ENCODE data around the gene SNX11.
"Not testable (repeated sequence)": the region's sequence is repeated elsewhere in the genome, so short reads cannot be mapped to it uniquely, and the experiment has no call there.

The SNX11 gene
- total RNA-seq = 8.6 to 12.8 (median 9.8) reads per million in 3 donors

GRCh38 chr17:48107137-48108055 is at the start of gene SNX11:
TSS of gene SNX11 (plus strand) at chr17:48107766. CDS start at chr17:48112044, 4,278 bp downstream.
- Histone ChIP-seq H3K27ac (ENCODE audit: insufficient read depth, low read length, poor library complexity, severe bottlenecking) (peak within 1 kb of the TSS; percentile 86), H3K9me3 (ENCODE audit: control insufficient read depth, low read length) (no peaks in the 10 kb centered on the region), H3K27me3 (replicated peaks; ENCODE audit: control insufficient read depth, insufficient read depth, low read length, poor library complexity, severe bottlenecking) (no peaks in the 10 kb centered on the region), H3K36me3 (ENCODE audit: control insufficient read depth, insufficient read depth, low read length) (no peaks in the 10 kb centered on the region), H3K4me3 (ENCODE audit: insufficient read depth, low read depth, low read length, poor library complexity, severe bottlenecking) (peak within 1 kb of the TSS; percentile 81), H3K4me1 (ENCODE audit: control insufficient read depth, insufficient read depth, low read length, poor library complexity, severe bottlenecking) (peaks cover 14% of the 10 kb centered on the region)
- DNase-seq = peak; percentile 91 to 96 (median 93)

GRCh38 chr17:48058393-48059124 is 49.0 kb upstream of the SNX11 start:
- Histone ChIP-seq H3K4me1 (ENCODE audit: control insufficient read depth, insufficient read depth, low read length, poor library complexity, severe bottlenecking) (no peaks in the 10 kb centered on the region), H3K27ac (ENCODE audit: insufficient read depth, low read length, poor library complexity, severe bottlenecking) (no peak overlapping the region), H3K27me3 (replicated peaks; ENCODE audit: control insufficient read depth, insufficient read depth, low read length, poor library complexity, severe bottlenecking) (no peaks in the 10 kb centered on the region), H3K4me3 (ENCODE audit: insufficient read depth, low read depth, low read length, poor library complexity, severe bottlenecking) (no peak overlapping the region), H3K36me3 (ENCODE audit: control insufficient read depth, insufficient read depth, low read length) (peaks cover 76% of the 10 kb centered on the region), H3K9me3 (ENCODE audit: control insufficient read depth, low read length) (no peaks in the 10 kb centered on the region)
- DNase-seq = no peak

- no peaks in the 10 kb centered on the region for H3K27me3 ChIP-seq (replicated peaks; ENCODE audit: control insufficient read depth, insufficient read depth, low read length, poor library complexity, severe bottlenecking)
- no peaks in the 10 kb centered on the region for H3K4me1 ChIP-seq (ENCODE audit: control insufficient read depth, insufficient read depth, low read length, poor library complexity, severe bottlenecking)
- H3K27ac ChIP-seq (ENCODE audit: insufficient read depth, low read length, poor library complexity, severe bottlenecking) = no peak overlapping the region
- H3K4me3 ChIP-seq (ENCODE audit: insufficient read depth, low read depth, low read length, poor library complexity, severe bottlenecking) = no peak overlapping the region
- no peaks in the 10 kb centered on the region for H3K9me3 ChIP-seq (ENCODE audit: control insufficient read depth, low read length)
- DNase-seq = no peak
- peaks cover 79% of the 10 kb centered on the region for H3K36me3 ChIP-seq (ENCODE audit: control insufficient read depth, insufficient read depth, low read length)
Measured at GRCh38 chr17:48059125-48059668, 48.4 kb upstream of the SNX11 start.

- Histone ChIP-seq H3K4me1 (ENCODE audit: control insufficient read depth, insufficient read depth, low read length, poor library complexity, severe bottlenecking) (no peaks in the 10 kb centered on the region), H3K36me3 (ENCODE audit: control insufficient read depth, insufficient read depth, low read length) (peaks cover 84% of the 10 kb centered on the region), H3K4me3 (ENCODE audit: insufficient read depth, low read depth, low read length, poor library complexity, severe bottlenecking) (no peak overlapping the region), H3K27ac (ENCODE audit: insufficient read depth, low read length, poor library complexity, severe bottlenecking) (no peak overlapping the region), H3K9me3 (ENCODE audit: control insufficient read depth, low read length) (no peaks in the 10 kb centered on the region), H3K27me3 (replicated peaks; ENCODE audit: control insufficient read depth, insufficient read depth, low read length, poor library complexity, severe bottlenecking) (no peaks in the 10 kb centered on the region)
- no peak for DNase-seq
Measured at GRCh38 chr17:48060249-48060648, 47.3 kb upstream of the SNX11 start.

GRCh38 chr17:48062273-48062672 is 45.3 kb upstream of the SNX11 start:
- no peaks in the 10 kb centered on the region for H3K27me3 ChIP-seq (replicated peaks; ENCODE audit: control insufficient read depth, insufficient read depth, low read length, poor library complexity, severe bottlenecking)
- no peak for DNase-seq
- peaks cover 64% of the 10 kb centered on the region for H3K36me3 ChIP-seq (ENCODE audit: control insufficient read depth, insufficient read depth, low read length)
- H3K9me3 ChIP-seq (ENCODE audit: control insufficient read depth, low read length) = no peaks in the 10 kb centered on the region
- no peak overlapping the region for H3K27ac ChIP-seq (ENCODE audit: insufficient read depth, low read length, poor library complexity, severe bottlenecking)
- H3K4me1 ChIP-seq (ENCODE audit: control insufficient read depth, insufficient read depth, low read length, poor library complexity, severe bottlenecking) = no peaks in the 10 kb centered on the region
- no peak overlapping the region for H3K4me3 ChIP-seq (ENCODE audit: insufficient read depth, low read depth, low read length, poor library complexity, severe bottlenecking)

GRCh38 chr17:48064638-48065037 is 42.9 kb upstream of the SNX11 start:
- DNase-seq = no peak
- no peaks in the 10 kb centered on the region for H3K4me1 ChIP-seq (ENCODE audit: control insufficient read depth, insufficient read depth, low read length, poor library complexity, severe bottlenecking)
- H3K9me3 ChIP-seq (ENCODE audit: control insufficient read depth, low read length) = no peaks in the 10 kb centered on the region
- H3K36me3 ChIP-seq (ENCODE audit: control insufficient read depth, insufficient read depth, low read length) = peaks cover 45% of the 10 kb centered on the region
- H3K27me3 ChIP-seq (replicated peaks; ENCODE audit: control insufficient read depth, insufficient read depth, low read length, poor library complexity, severe bottlenecking) = no peaks in the 10 kb centered on the region
- no peak overlapping the region for H3K4me3 ChIP-seq (ENCODE audit: insufficient read depth, low read depth, low read length, poor library complexity, severe bottlenecking)
- H3K27ac ChIP-seq (ENCODE audit: insufficient read depth, low read length, poor library complexity, severe bottlenecking) = no peak overlapping the region

- no peak for DNase-seq
- H3K9me3 ChIP-seq (ENCODE audit: control insufficient read depth, low read length) = no peaks in the 10 kb centered on the region
- no peak overlapping the region for H3K4me3 ChIP-seq (ENCODE audit: insufficient read depth, low read depth, low read length, poor library complexity, severe bottlenecking)
- H3K27me3 ChIP-seq (replicated peaks; ENCODE audit: control insufficient read depth, insufficient read depth, low read length, poor library complexity, severe bottlenecking) = no peaks in the 10 kb centered on the region
- H3K4me1 ChIP-seq (ENCODE audit: control insufficient read depth, insufficient read depth, low read length, poor library complexity, severe bottlenecking) = no peaks in the 10 kb centered on the region
- H3K36me3 ChIP-seq (ENCODE audit: control insufficient read depth, insufficient read depth, low read length) = peaks cover 34% of the 10 kb centered on the region
- no peak overlapping the region for H3K27ac ChIP-seq (ENCODE audit: insufficient read depth, low read length, poor library complexity, severe bottlenecking)
Measured at GRCh38 chr17:48066192-48066591, 41.4 kb upstream of the SNX11 start.

- Histone ChIP-seq H3K4me1 (ENCODE audit: control insufficient read depth, insufficient read depth, low read length, poor library complexity, severe bottlenecking) (no peaks in the 10 kb centered on the region), H3K4me3 (ENCODE audit: insufficient read depth, low read depth, low read length, poor library complexity, severe bottlenecking) (no peak overlapping the region), H3K27ac (ENCODE audit: insufficient read depth, low read length, poor library complexity, severe bottlenecking) (no peak overlapping the region), H3K9me3 (ENCODE audit: control insufficient read depth, low read length) (no peaks in the 10 kb centered on the region), H3K36me3 (ENCODE audit: control insufficient read depth, insufficient read depth, low read length) (peaks cover 34% of the 10 kb centered on the region), H3K27me3 (replicated peaks; ENCODE audit: control insufficient read depth, insufficient read depth, low read length, poor library complexity, severe bottlenecking) (no peaks in the 10 kb centered on the region)
- no peak for DNase-seq
Measured at GRCh38 chr17:48066656-48067055, 40.9 kb upstream of the SNX11 start.

- no peak for DNase-seq
- no peaks in the 10 kb centered on the region for H3K27me3 ChIP-seq (replicated peaks; ENCODE audit: control insufficient read depth, insufficient read depth, low read length, poor library complexity, severe bottlenecking)
- H3K36me3 ChIP-seq (ENCODE audit: control insufficient read depth, insufficient read depth, low read length) = peaks cover 28% of the 10 kb centered on the region
- H3K4me3 ChIP-seq (ENCODE audit: insufficient read depth, low read depth, low read length, poor library complexity, severe bottlenecking) = no peak overlapping the region
- H3K27ac ChIP-seq (ENCODE audit: insufficient read depth, low read length, poor library complexity, severe bottlenecking) = no peak overlapping the region
- no peaks in the 10 kb centered on the region for H3K4me1 ChIP-seq (ENCODE audit: control insufficient read depth, insufficient read depth, low read length, poor library complexity, severe bottlenecking)
- H3K9me3 ChIP-seq (ENCODE audit: control insufficient read depth, low read length) = no peaks in the 10 kb centered on the region
Measured at GRCh38 chr17:48067245-48067644, 40.3 kb upstream of the SNX11 start.

- not testable (repeated sequence) for H3K4me1 ChIP-seq (ENCODE audit: control insufficient read depth, insufficient read depth, low read length, poor library complexity, severe bottlenecking); DNase-seq; H3K27ac ChIP-seq (ENCODE audit: insufficient read depth, low read length, poor library complexity, severe bottlenecking); H3K9me3 ChIP-seq (ENCODE audit: control insufficient read depth, low read length); H3K4me3 ChIP-seq (ENCODE audit: insufficient read depth, low read depth, low read length, poor library complexity, severe bottlenecking); H3K27me3 ChIP-seq (replicated peaks; ENCODE audit: control insufficient read depth, insufficient read depth, low read length, poor library complexity, severe bottlenecking)
- peaks cover 22% of the 10 kb centered on the region for H3K36me3 ChIP-seq (ENCODE audit: control insufficient read depth, insufficient read depth, low read length)
Measured at GRCh38 chr17:48067808-48068207, 39.8 kb upstream of the SNX11 start.
